Measurements from ENCODE around the gene CNN3. TPM values are rescaled to one million over a fixed set of nuclear protein-coding genes. Genes with fewer than 3 reads are reported as not detected.
A peak's percentile ranks its signal among the peaks of the same experiment; 100 is the strongest.

CNN3 gene
- total RNA-seq (2012; rRNA removed) (552 and 592 TPM in 2 replicates), polyA plus RNA-seq (2012; rRNA removed) (214 and 249 TPM in 2 replicates), Bru-seq, nascent RNA (percentile 99 among the genes with signal in this experiment), BruChase-seq, experiment 1, labeled RNA remaining after a 6-hour chase (percentile 97 among the genes with signal in this experiment), BruChase-seq, experiment 2, labeled RNA remaining after a 2-hour chase (percentile 95 among the genes with signal in this experiment)
- 118 and 124 TPM in 2 replicates for polyA plus RNA-seq (2012; cell fraction: cytosol; rRNA removed)
- 47.8 and 219 TPM in 2 replicates for polyA plus RNA-seq (2012; cell fraction: nucleus; rRNA removed; ENCODE audit: low replicate concordance)
- long read RNA-seq, transcript CNN3-201 (7 exons, 2,165 nt) = major isoform, 871 of 928 reads
- long read RNA-seq, partial matches to known transcripts = 9 of 928 reads
- long read RNA-seq, other reads (novel, unspliced or antisense) = 45 of 928 reads

DNA sequence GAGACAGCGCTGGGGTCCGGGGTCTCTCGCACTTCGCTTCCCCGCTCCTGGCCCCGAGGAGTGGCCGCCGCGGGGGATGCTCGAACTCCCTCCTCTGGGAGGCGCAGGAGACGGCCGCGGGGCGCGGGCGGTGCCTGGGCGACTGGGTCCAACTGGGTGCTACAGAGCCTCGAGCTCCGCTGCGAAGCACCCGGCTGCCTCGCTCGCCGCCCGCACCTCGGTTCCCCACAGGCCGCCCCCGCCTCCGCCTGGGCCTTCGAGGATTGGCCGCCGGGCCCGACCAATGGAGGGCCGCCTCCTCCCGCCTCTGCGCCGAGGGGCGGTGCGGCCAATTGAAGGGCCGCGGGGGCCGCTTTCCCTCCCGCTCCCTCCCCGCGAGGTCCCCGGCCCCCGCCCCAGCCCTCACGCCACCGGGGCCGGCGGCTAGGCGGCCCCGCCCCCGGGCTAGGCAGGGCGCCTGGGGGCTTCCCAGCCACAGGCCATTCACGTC lies at the start of gene CNN3:
Gene CNN3 (minus strand): TSS at position 196 of the 490 bp plus-strand sequence. CDS start 216 bp downstream, outside the sequence.
- DNase-seq (peak; percentile 92), ATAC-seq (ENCODE audit: low read depth) (peak; percentile 91)
- Histone ChIP-seq H3K9me3 (ENCODE audit: control insufficient read depth, insufficient read depth, low read length) (no peaks in the 10 kb centered on the region), H2BK20ac (ENCODE audit: low read depth, low read length) (peak within 1 kb of the TSS; percentile 37; the same call in 1 of the 2 replicates), H3K4me3 (ENCODE audit: insufficient read depth, low read depth, low read length) (peak within 1 kb of the TSS; percentile 63), H3K27ac (ENCODE audit: insufficient read depth, low read length) (peak within 1 kb of the TSS; percentile 93), H3K4ac (ENCODE audit: low read depth, low read length) (peak within 1 kb of the TSS; percentile 97), H3K18ac (ENCODE audit: low read depth, low read length) (peak within 1 kb of the TSS; percentile 65), H4K8ac (ENCODE audit: low read depth in 2 of 2, low read length in 2 of 2) (peak within 1 kb of the TSS; percentile 64 to 98), H2BK120ac (ENCODE audit: low read depth, low read length) (peak within 1 kb of the TSS; percentile 96), H3K4me2 (ENCODE audit: low read depth, low read length) (peak within 1 kb of the TSS; percentile 97), H2AFZ (replicated peaks; ENCODE audit: low read length, poor library complexity) (peak within 1 kb of the TSS; percentile 87), H2BK5ac (ENCODE audit: low read depth, low read length, poor library complexity, severe bottlenecking) (peak within 1 kb of the TSS; percentile 89), H2AK5ac (ENCODE audit: low read depth, low read length) (peak within 1 kb of the TSS; percentile 71), H3K9me1 (ENCODE audit: insufficient read depth, low read length) (peaks cover 15% of the 10 kb centered on the region; the same call in 1 of the 2 replicates), H4K5ac (ENCODE audit: low read depth, low read length) (peak within 1 kb of the TSS; percentile 68), H3K36me3 (ENCODE audit: control insufficient read depth, insufficient read depth, low read length) (peaks cover 7% of the 10 kb centered on the region), H2AK9ac (replicated peaks; ENCODE audit: low read depth, low read length, poor library complexity) (peak within 1 kb of the TSS; percentile 99), H3K27me3 (ENCODE audit: control insufficient read depth, insufficient read depth, low read length) (no peaks in the 10 kb centered on the region), H3K9ac (ENCODE audit: low read depth, low read length) (peak within 1 kb of the TSS; percentile 89), H4K20me1 (ENCODE audit: insufficient read depth, low read length) (peaks cover 36% of the 10 kb centered on the region), H3K4me1 (ENCODE audit: control insufficient read depth, insufficient read depth, low read length) (peaks cover 23% of the 10 kb centered on the region), H2BK15ac (ENCODE audit: low read depth, low read length) (peak within 1 kb of the TSS; percentile 64; the same call in 1 of the 3 replicates), H3K23ac (ENCODE audit: low read depth, low read length) (peak within 1 kb of the TSS; percentile 98), H3K14ac (replicated peaks; ENCODE audit: low read depth, low read length) (peak within 1 kb of the TSS; percentile 100), H3K79me1 (ENCODE audit: low read depth in 1 of 2, low read length in 2 of 2) (peaks cover 4 to 45% of the 10 kb centered on the region in 2 experiments; a peak in 2 of 4 replicates), H3K56ac (ENCODE audit: extremely low read depth, insufficient read depth, low read length) (peak within 1 kb of the TSS; percentile 99), H4K91ac (ENCODE audit: insufficient read depth, low read depth, low read length) (peak within 1 kb of the TSS; percentile 92)
- ChIA-PET POLR2A (ENCODE audit: unreplicated experiment) (interaction anchor here (0.7 to 0.9 kb wide), 2 partner anchors 87 to 115 kb away, joined by 3 to 4 read pairs; no protein-coding TSS in a partner anchor), CTCF (interaction anchor here (1.0 to 1.2 kb wide), 2 partner anchors 12 to 115 kb away, joined by 3 to 7 read pairs; no protein-coding TSS in a partner anchor)
- intact Hi-C loops (cut with micrococcal nuclease) (loop anchor here (10.0 kb wide), 1 partner anchor 308 kb away; the partner anchor contains the start of gene RWDD3), dilution Hi-C loops (cut with HindIII; ENCODE audit: low sequenced_read_pairs, unreplicated experiment) (no loop called here), in situ Hi-C loops (cut with MboI; ENCODE audit: low sequenced_read_pairs) (no loop called here)
- no TSS peak for BruUV-seq (replicated peaks)
- 0% methylated on average over 15 of the region's 57 CpGs; no CpG with 5 or more reads in 1 of the 2 experiments for WGBS, 2 experiments (ENCODE audit: extremely low coverage in 2 of 2, insufficient read length in 1 of 2)
- peak; percentile 10; the same call in 1 of the 2 replicates for TF ChIP-seq SMC3 (IDR thresholded peaks at IDR 0.05; ENCODE audit: low read depth, low read length)
- TF ChIP-seq FOS (IDR thresholded peaks at IDR 0.05; ENCODE audit: low read depth, low read length) = no peak
- TF ChIP-seq RFX5 (IDR thresholded peaks at IDR 0.05; ENCODE audit: low read depth, low read length) = no peak
- TF ChIP-seq, protein P1, sequence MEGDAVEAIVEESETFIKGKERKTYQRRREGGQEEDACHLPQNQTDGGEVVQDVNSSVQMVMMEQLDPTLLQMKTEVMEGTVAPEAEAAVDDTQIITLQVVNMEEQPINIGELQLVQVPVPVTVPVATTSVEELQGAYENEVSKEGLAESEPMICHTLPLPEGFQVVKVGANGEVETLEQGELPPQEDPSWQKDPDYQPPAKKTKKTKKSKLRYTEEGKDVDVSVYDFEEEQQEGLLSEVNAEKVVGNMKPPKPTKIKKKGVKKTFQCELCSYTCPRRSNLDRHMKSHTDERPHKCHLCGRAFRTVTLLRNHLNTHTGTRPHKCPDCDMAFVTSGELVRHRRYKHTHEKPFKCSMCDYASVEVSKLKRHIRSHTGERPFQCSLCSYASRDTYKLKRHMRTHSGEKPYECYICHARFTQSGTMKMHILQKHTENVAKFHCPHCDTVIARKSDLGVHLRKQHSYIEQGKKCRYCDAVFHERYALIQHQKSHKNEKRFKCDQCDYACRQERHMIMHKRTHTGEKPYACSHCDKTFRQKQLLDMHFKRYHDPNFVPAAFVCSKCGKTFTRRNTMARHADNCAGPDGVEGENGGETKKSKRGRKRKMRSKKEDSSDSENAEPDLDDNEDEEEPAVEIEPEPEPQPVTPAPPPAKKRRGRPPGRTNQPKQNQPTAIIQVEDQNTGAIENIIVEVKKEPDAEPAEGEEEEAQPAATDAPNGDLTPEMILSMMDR (conservative IDR thresholded peaks at IDR 0.05; ENCODE audit: low read depth, low read length) = peak; percentile 9; the same call in 1 of the 2 replicates
- peak; percentile 17; the same call in 1 of the 2 replicates for TF ChIP-seq RAD21 (IDR thresholded peaks at IDR 0.05; ENCODE audit: low read length)
- peak; percentile 97 for TF ChIP-seq POLR2A (IDR thresholded peaks at IDR 0.05; ENCODE audit: low read depth, low read length)
- peak; percentile 46; the same call in 1 of the 2 replicates for TF ChIP-seq MXI1 (IDR thresholded peaks at IDR 0.05; ENCODE audit: borderline replicate concordance, low read depth, low read length)
- peak; percentile 96 for TF ChIP-seq MAZ (IDR thresholded peaks at IDR 0.05; ENCODE audit: borderline replicate concordance, low read depth, low read length)

Measured in IMR-90 (cell line).